SJSA1 (cell line): Measurements from ENCODE around the gene ADAMTS5. TPM values are rescaled to one million over a fixed set of nuclear protein-coding genes. Genes with fewer than 3 reads are reported as not detected.

Source experiments
- DNase-seq, 2 experiments: peaks; one replicate each; pipeline ENCODE4 v3.0.0-alpha.2; 2015 to 2020; ENCODE audit warnings: low spot score in 2 of 2, low read depth in 1 of 2
- H3K27ac ChIP-seq: fragments of 250-450 bp; sonication (Bioruptor Pico); 2 replicates; pipeline ENCODE4 v1.5.1; 2020; ENCODE audit warnings: mild to moderate bottlenecking, moderate library complexity
- H3K27me3 ChIP-seq: fragments of 250-450 bp; sonication (Bioruptor Pico); replicated peaks from 2 replicates; pipeline ENCODE4 v1.5.1; 2020; ENCODE audit warnings: mild to moderate bottlenecking, moderate library complexity
- H3K36me3 ChIP-seq: fragments of 250-450 bp; sonication (Bioruptor Pico); 2 replicates; pipeline ENCODE4 v1.5.1; 2020; ENCODE audit warnings: mild to moderate bottlenecking
- H3K4me1 ChIP-seq: fragments of 250-450 bp; sonication (Bioruptor Pico); replicated peaks from 2 replicates; pipeline ENCODE4 v1.6.1; 2021; ENCODE audit warnings: mild to moderate bottlenecking
- H3K4me3 ChIP-seq: fragments of 250-450 bp; sonication (Bioruptor Pico); 2 replicates; pipeline ENCODE4 v1.5.1; 2020; ENCODE audit warnings: mild to moderate bottlenecking
- H3K9me3 ChIP-seq: fragments of 250-450 bp; sonication (Bioruptor Pico); replicated peaks from 2 replicates; pipeline ENCODE4 v1.5.1; 2020; ENCODE audit warnings: mild to moderate bottlenecking
- total RNA-seq: library from RNA; depleted of rRNA; stranded (reverse); fragments of >200 nt; shearing (Covaris generic); gene quantifications from 2 replicates; pipeline ENCODE4 v1.2.3, GENCODE V29; 2014

Gene ADAMTS5
- total RNA-seq, 1 experiment from 2014 or later = 1.1 TPM

- H3K36me3 ChIP-seq = no peaks in the 10 kb centered on the region
- no peak for DNase-seq
- no peaks in the 10 kb centered on the region for H3K9me3 ChIP-seq
- H3K27ac ChIP-seq = no peak overlapping the region
- H3K27me3 ChIP-seq = no peaks in the 10 kb centered on the region
- H3K4me3 ChIP-seq = no peak overlapping the region
- H3K4me1 ChIP-seq = peaks cover 18% of the 10 kb centered on the region
Measured at GRCh38 chr21:26962621-26963181, 4.2 kb downstream of the ADAMTS5 start.

GRCh38 chr21:26961698-26962097, 5.2 kb downstream of the ADAMTS5 start:
- no peaks in the 10 kb centered on the region for H3K9me3 ChIP-seq
- H3K4me3 ChIP-seq = no peak overlapping the region
- no peaks in the 10 kb centered on the region for H3K27me3 ChIP-seq
- no peaks in the 10 kb centered on the region for H3K36me3 ChIP-seq
- no peak for DNase-seq
- H3K4me1 ChIP-seq = peaks cover 18% of the 10 kb centered on the region
- no peak overlapping the region for H3K27ac ChIP-seq

- Histone ChIP-seq H3K27me3 (no peaks in the 10 kb centered on the region), H3K4me3 (no peak overlapping the region), H3K36me3 (no peaks in the 10 kb centered on the region), H3K27ac (no peak overlapping the region), H3K9me3 (no peaks in the 10 kb centered on the region), H3K4me1 (peaks cover 2% of the 10 kb centered on the region)
- DNase-seq = no peak
Measured at GRCh38 chr21:26958788-26959187, 8.1 kb downstream of the ADAMTS5 start.

- Histone ChIP-seq H3K36me3 (no peaks in the 10 kb centered on the region), H3K9me3 (no peaks in the 10 kb centered on the region), H3K27me3 (no peaks in the 10 kb centered on the region), H3K4me1 (no peaks in the 10 kb centered on the region), H3K27ac (no peak overlapping the region), H3K4me3 (no peak overlapping the region)
- no peak for DNase-seq
Measured at GRCh38 chr21:26956813-26957212, 10.1 kb downstream of the ADAMTS5 start.

GRCh38 chr21:26956216-26956615, 10.7 kb downstream of the ADAMTS5 start:
- Histone ChIP-seq H3K27me3 (no peaks in the 10 kb centered on the region), H3K4me1 (no peaks in the 10 kb centered on the region), H3K9me3 (no peaks in the 10 kb centered on the region), H3K36me3 (no peaks in the 10 kb centered on the region), H3K27ac (no peak overlapping the region), H3K4me3 (no peak overlapping the region)
- no peak for DNase-seq

GRCh38 chr21:26954662-26955121, 12.2 kb downstream of the ADAMTS5 start:
- H3K9me3 ChIP-seq = no peaks in the 10 kb centered on the region
- H3K4me1 ChIP-seq = no peaks in the 10 kb centered on the region
- H3K27ac ChIP-seq = no peak overlapping the region
- no peaks in the 10 kb centered on the region for H3K36me3 ChIP-seq
- H3K27me3 ChIP-seq = no peaks in the 10 kb centered on the region
- DNase-seq = no peak
- no peak overlapping the region for H3K4me3 ChIP-seq

GRCh38 chr21:26952374-26953066, 14.4 kb downstream of the ADAMTS5 start:
- H3K27ac ChIP-seq = no peak overlapping the region
- no peaks in the 10 kb centered on the region for H3K9me3 ChIP-seq
- no peak overlapping the region for H3K4me3 ChIP-seq
- no peak for DNase-seq
- H3K36me3 ChIP-seq = no peaks in the 10 kb centered on the region
- H3K27me3 ChIP-seq = no peaks in the 10 kb centered on the region
- H3K4me1 ChIP-seq = no peaks in the 10 kb centered on the region

GRCh38 chr21:26949830-26950229, 17.1 kb downstream of the ADAMTS5 start:
- no peak for DNase-seq
- no peak overlapping the region for H3K27ac ChIP-seq
- H3K4me1 ChIP-seq = no peaks in the 10 kb centered on the region
- H3K4me3 ChIP-seq = no peak overlapping the region
- no peaks in the 10 kb centered on the region for H3K27me3 ChIP-seq
- no peaks in the 10 kb centered on the region for H3K9me3 ChIP-seq
- no peaks in the 10 kb centered on the region for H3K36me3 ChIP-seq

GRCh38 chr21:26948194-26948593, 18.7 kb downstream of the ADAMTS5 start:
- no peak for DNase-seq
- no peaks in the 10 kb centered on the region for H3K4me1 ChIP-seq
- no peak overlapping the region for H3K4me3 ChIP-seq
- no peaks in the 10 kb centered on the region for H3K36me3 ChIP-seq
- no peaks in the 10 kb centered on the region for H3K27me3 ChIP-seq
- H3K27ac ChIP-seq = no peak overlapping the region
- H3K9me3 ChIP-seq = no peaks in the 10 kb centered on the region

- H3K4me1 ChIP-seq = no peaks in the 10 kb centered on the region
- H3K4me3 ChIP-seq = no peak overlapping the region
- H3K36me3 ChIP-seq = no peaks in the 10 kb centered on the region
- no peak overlapping the region for H3K27ac ChIP-seq
- H3K27me3 ChIP-seq = no peaks in the 10 kb centered on the region
- no peaks in the 10 kb centered on the region for H3K9me3 ChIP-seq
- no peak for DNase-seq
Measured at GRCh38 chr21:26946744-26947446, 20.0 kb downstream of the ADAMTS5 start.

- no peaks in the 10 kb centered on the region for H3K9me3 ChIP-seq
- no peaks in the 10 kb centered on the region for H3K36me3 ChIP-seq
- no peak for DNase-seq
- no peaks in the 10 kb centered on the region for H3K4me1 ChIP-seq
- H3K4me3 ChIP-seq = no peak overlapping the region
- H3K27ac ChIP-seq = no peak overlapping the region
- no peaks in the 10 kb centered on the region for H3K27me3 ChIP-seq
Measured at GRCh38 chr21:26945916-26946675, 20.8 kb downstream of the ADAMTS5 start.

GRCh38 chr21:26943921-26944320, 23.0 kb downstream of the ADAMTS5 start:
- DNase-seq = no peak
- Histone ChIP-seq H3K27me3 (no peaks in the 10 kb centered on the region), H3K4me1 (no peaks in the 10 kb centered on the region), H3K36me3 (no peaks in the 10 kb centered on the region), H3K9me3 (no peaks in the 10 kb centered on the region), H3K27ac (no peak overlapping the region), H3K4me3 (no peak overlapping the region)

- Histone ChIP-seq H3K36me3 (no peaks in the 10 kb centered on the region), H3K27me3 (no peaks in the 10 kb centered on the region), H3K9me3 (no peaks in the 10 kb centered on the region), H3K4me3 (no peak overlapping the region), H3K4me1 (no peaks in the 10 kb centered on the region), H3K27ac (no peak overlapping the region)
- DNase-seq = no peak
Measured at GRCh38 chr21:26941421-26941820, 25.5 kb downstream of the ADAMTS5 start.
